ENCODE data around the gene CDH13.

Gene CDH13

GRCh38 chr16:82634955-82635610 is 8.3 kb downstream of the CDH13 start:
- Histone ChIP-seq H3K14ac (ENCODE audit: low read length) (no peak overlapping the region), H3K23ac (ENCODE audit: low read length) (no peak overlapping the region), H3K4me3 (ENCODE audit: low read depth, low read length) (no peak overlapping the region), H3K9ac (ENCODE audit: low read length) (no peak overlapping the region), H2AFZ (ENCODE audit: insufficient read depth, low read length, poor library complexity) (no peak overlapping the region), H3K4me2 (ENCODE audit: low read length) (no peak overlapping the region), H4K8ac (ENCODE audit: low read depth, low read length) (no peak overlapping the region), H3K79me1 (ENCODE audit: low read length) (peaks cover 10% of the 10 kb centered on the region), H3K27me3 (ENCODE audit: insufficient read depth, low read length) (no peaks in the 10 kb centered on the region), H4K91ac (ENCODE audit: low read depth, low read length) (peak overlapping the region; percentile 26), H3K36me3 (ENCODE audit: control insufficient read depth in 1 of 2, insufficient read depth in 2 of 2, low read length in 2 of 2) (no peaks in the 10 kb centered on the region), H2BK120ac (ENCODE audit: insufficient read depth, low read length, poor library complexity) (peak overlapping the region; percentile 59), H3K27ac (ENCODE audit: low read depth, low read length) (no peak overlapping the region), H3K79me2 (ENCODE audit: control insufficient read depth, insufficient read depth, low read length, poor library complexity) (no peaks in the 10 kb centered on the region), H3K4me1 (ENCODE audit: control insufficient read depth in 1 of 2, insufficient read depth in 2 of 2, low read length in 2 of 2) (peaks cover 4 to 14% of the 10 kb centered on the region in 2 experiments), H2BK12ac (ENCODE audit: low read length) (peak overlapping the region; percentile 42), H2BK5ac (ENCODE audit: low read depth, low read length, poor library complexity) (no peak overlapping the region), H3K18ac (ENCODE audit: low read length) (peak overlapping the region; percentile 33), H4K12ac (ENCODE audit: low read depth, low read length) (no peak overlapping the region), H3K4ac (ENCODE audit: low read depth, low read length) (no peak overlapping the region), H3K9me3 (ENCODE audit: insufficient read depth, low read depth, low read length) (no peaks in the 10 kb centered on the region), H2AK5ac (ENCODE audit: low read length) (peak overlapping the region; percentile 23)
- no peak for DNase-seq
- no CpG with 5 or more reads among the region's 2 CpGs for WGBS (ENCODE audit: extremely low coverage, insufficient coverage, insufficient read length)

- Histone ChIP-seq H2BK12ac (ENCODE audit: low read length) (no peak overlapping the region), H3K27me3 (ENCODE audit: insufficient read depth, low read length) (no peaks in the 10 kb centered on the region), H2AFZ (ENCODE audit: insufficient read depth, low read length, poor library complexity) (no peak overlapping the region), H4K91ac (ENCODE audit: low read depth, low read length) (no peak overlapping the region), H3K4me2 (ENCODE audit: low read length) (no peak overlapping the region), H3K4me3 (ENCODE audit: low read depth, low read length) (no peak overlapping the region), H4K8ac (ENCODE audit: low read depth, low read length) (no peak overlapping the region), H4K12ac (ENCODE audit: low read depth, low read length) (no peak overlapping the region), H3K18ac (ENCODE audit: low read length) (no peak overlapping the region), H3K4me1 (ENCODE audit: control insufficient read depth in 1 of 2, insufficient read depth in 2 of 2, low read length in 2 of 2) (peaks cover 4 to 12% of the 10 kb centered on the region in 2 experiments), H2BK120ac (ENCODE audit: insufficient read depth, low read length, poor library complexity) (no peak overlapping the region), H3K9me3 (ENCODE audit: insufficient read depth, low read depth, low read length) (no peaks in the 10 kb centered on the region), H3K79me2 (ENCODE audit: control insufficient read depth, insufficient read depth, low read length, poor library complexity) (no peaks in the 10 kb centered on the region), H3K23ac (ENCODE audit: low read length) (no peak overlapping the region), H3K27ac (ENCODE audit: low read depth, low read length) (no peak overlapping the region), H3K9ac (ENCODE audit: low read length) (no peak overlapping the region), H2AK5ac (ENCODE audit: low read length) (no peak overlapping the region), H3K79me1 (ENCODE audit: low read length) (peaks cover 10% of the 10 kb centered on the region), H2BK5ac (ENCODE audit: low read depth, low read length, poor library complexity) (no peak overlapping the region), H3K36me3 (ENCODE audit: control insufficient read depth in 1 of 2, insufficient read depth in 2 of 2, low read length in 2 of 2) (no peaks in the 10 kb centered on the region), H3K14ac (ENCODE audit: low read length) (no peak overlapping the region), H3K4ac (ENCODE audit: low read depth, low read length) (no peak overlapping the region)
- no peak for DNase-seq
- no CpG with 5 or more reads among the region's 3 CpGs for WGBS (ENCODE audit: extremely low coverage, insufficient coverage, insufficient read length)
Measured at GRCh38 chr16:82636485-82636884, 9.7 kb downstream of the CDH13 start.

- Histone ChIP-seq H3K79me2 (ENCODE audit: control insufficient read depth, insufficient read depth, low read length, poor library complexity) (no peaks in the 10 kb centered on the region), H3K14ac (ENCODE audit: low read length) (no peak overlapping the region), H3K4me1 (ENCODE audit: control insufficient read depth in 1 of 2, insufficient read depth in 2 of 2, low read length in 2 of 2) (peaks cover 4 to 12% of the 10 kb centered on the region in 2 experiments), H4K91ac (ENCODE audit: low read depth, low read length) (no peak overlapping the region), H2BK120ac (ENCODE audit: insufficient read depth, low read length, poor library complexity) (no peak overlapping the region), H4K8ac (ENCODE audit: low read depth, low read length) (no peak overlapping the region), H3K36me3 (ENCODE audit: control insufficient read depth in 1 of 2, insufficient read depth in 2 of 2, low read length in 2 of 2) (no peaks in the 10 kb centered on the region), H3K9me3 (ENCODE audit: insufficient read depth, low read depth, low read length) (no peaks in the 10 kb centered on the region), H2AFZ (ENCODE audit: insufficient read depth, low read length, poor library complexity) (no peak overlapping the region), H3K9ac (ENCODE audit: low read length) (no peak overlapping the region), H2AK5ac (ENCODE audit: low read length) (no peak overlapping the region), H3K79me1 (ENCODE audit: low read length) (peaks cover 10% of the 10 kb centered on the region), H2BK5ac (ENCODE audit: low read depth, low read length, poor library complexity) (no peak overlapping the region), H2BK12ac (ENCODE audit: low read length) (no peak overlapping the region), H3K23ac (ENCODE audit: low read length) (no peak overlapping the region), H3K4me2 (ENCODE audit: low read length) (no peak overlapping the region), H3K4ac (ENCODE audit: low read depth, low read length) (no peak overlapping the region), H3K18ac (ENCODE audit: low read length) (no peak overlapping the region), H3K27me3 (ENCODE audit: insufficient read depth, low read length) (no peaks in the 10 kb centered on the region), H4K12ac (ENCODE audit: low read depth, low read length) (no peak overlapping the region), H3K4me3 (ENCODE audit: low read depth, low read length) (no peak overlapping the region), H3K27ac (ENCODE audit: low read depth, low read length) (no peak overlapping the region)
- no CpG with 5 or more reads among the region's 3 CpGs for WGBS (ENCODE audit: extremely low coverage, insufficient coverage, insufficient read length)
- no peak for DNase-seq
Measured at GRCh38 chr16:82636958-82637357, 10.2 kb downstream of the CDH13 start.

GRCh38 chr16:82638095-82638798 is 11.5 kb downstream of the CDH13 start:
- Histone ChIP-seq H3K14ac (ENCODE audit: low read length) (no peak overlapping the region), H2BK5ac (ENCODE audit: low read depth, low read length, poor library complexity) (no peak overlapping the region), H3K36me3 (ENCODE audit: control insufficient read depth in 1 of 2, insufficient read depth in 2 of 2, low read length in 2 of 2) (no peaks in the 10 kb centered on the region), H2BK120ac (ENCODE audit: insufficient read depth, low read length, poor library complexity) (no peak overlapping the region), H3K9ac (ENCODE audit: low read length) (no peak overlapping the region), H3K18ac (ENCODE audit: low read length) (no peak overlapping the region), H4K91ac (ENCODE audit: low read depth, low read length) (no peak overlapping the region), H3K4me3 (ENCODE audit: low read depth, low read length) (no peak overlapping the region), H3K79me1 (ENCODE audit: low read length) (peaks cover 6% of the 10 kb centered on the region), H2AK5ac (ENCODE audit: low read length) (no peak overlapping the region), H3K4me2 (ENCODE audit: low read length) (no peak overlapping the region), H2AFZ (ENCODE audit: insufficient read depth, low read length, poor library complexity) (no peak overlapping the region), H3K79me2 (ENCODE audit: control insufficient read depth, insufficient read depth, low read length, poor library complexity) (no peaks in the 10 kb centered on the region), H2BK12ac (ENCODE audit: low read length) (no peak overlapping the region), H3K27me3 (ENCODE audit: insufficient read depth, low read length) (no peaks in the 10 kb centered on the region), H4K8ac (ENCODE audit: low read depth, low read length) (no peak overlapping the region), H4K12ac (ENCODE audit: low read depth, low read length) (no peak overlapping the region), H3K27ac (ENCODE audit: low read depth, low read length) (no peak overlapping the region), H3K4me1 (ENCODE audit: control insufficient read depth in 1 of 2, insufficient read depth in 2 of 2, low read length in 2 of 2) (peaks cover 4 to 12% of the 10 kb centered on the region in 2 experiments), H3K9me3 (ENCODE audit: insufficient read depth, low read depth, low read length) (no peaks in the 10 kb centered on the region), H3K4ac (ENCODE audit: low read depth, low read length) (no peak overlapping the region), H3K23ac (ENCODE audit: low read length) (no peak overlapping the region)
- no peak for DNase-seq
- no CpG with 5 or more reads among the region's 4 CpGs for WGBS (ENCODE audit: extremely low coverage, insufficient coverage, insufficient read length)

Data from trophoblast cell (in vitro differentiated cells and primary cell).